Activated naive CD8-positive, alpha-beta T cell treated with anti-CD3 and anti-CD28 coated beads, Interleukin-2, amount 10 ng/mL, durations not matched to agents 7 days and 5 days (primary cell): ENCODE measurements around the gene CCND1. TPM values are rescaled to one million over a fixed set of nuclear protein-coding genes. Genes with fewer than 3 reads are reported as not detected.

Experiments
- ATAC-seq: fragments of 150-1000 bp; cut with Tn5 transposase; one replicate; pipeline ENCODE4 v1.10.0; 2021; ENCODE audit warnings: low read depth, moderate library complexity
- POLR2A ChIA-PET: fragments of 350-600 bp; sonication (Branson Sonifier 250); formaldehyde crosslinking; loops from one replicate; lab custom pipeline; 2021; ENCODE audit warnings: antibody characterized with exemption; lab: Charles Lee
- DNase-seq: peaks from one replicate; pipeline ENCODE4 v3.0.0; 2021
- H3K27ac Mint-ChIP-seq: one replicate; pipeline ENCODE4 v1.8.0; 2022; ENCODE audit warnings: mild to moderate bottlenecking, mixed read lengths
- H3K27me3 Mint-ChIP-seq: one replicate; pipeline ENCODE4 v1.8.0; 2022; ENCODE audit warnings: mild to moderate bottlenecking, moderate library complexity, mixed read lengths
- H3K36me3 Mint-ChIP-seq: one replicate; pipeline ENCODE4 v1.8.0; 2021; ENCODE audit warnings: mild to moderate bottlenecking, mixed read lengths
- H3K4me1 Mint-ChIP-seq: one replicate; pipeline ENCODE4 v1.8.0; 2021; ENCODE audit warnings: mixed read lengths
- H3K4me3 Mint-ChIP-seq: one replicate; pipeline ENCODE4 v1.8.0; 2022; ENCODE audit warnings: mild to moderate bottlenecking, moderate library complexity, mixed read lengths
- H3K9me3 Mint-ChIP-seq: one replicate; pipeline ENCODE4 v1.8.0; 2021; ENCODE audit warnings: mixed read lengths
- total RNA-seq, 2 experiments: library from RNA; stranded (reverse); gene quantifications; one replicate each; pipeline ENCODE4 v1.2.3, GENCODE V29; 2021

CCND1 gene
- total RNA-seq, 2 experiments from 2014 or later, result 0.78 to 0.96 TPM

GRCh38 chr11:69630017-69630416 lies 10.9 kb upstream of the CCND1 start:
- Mint-ChIP-seq H3K27ac (no peak overlapping the region), H3K27me3 (peaks cover 33% of the 10 kb centered on the region), H3K4me3 (no peak overlapping the region), H3K36me3 (peaks cover 1% of the 10 kb centered on the region), H3K9me3 (peaks cover 4% of the 10 kb centered on the region), H3K4me1 (no peaks in the 10 kb centered on the region)
- POLR2A ChIA-PET, result no interaction called here
- ATAC-seq (no peak), DNase-seq (no peak)

GRCh38 chr11:69630424-69630823 lies 10.5 kb upstream of the CCND1 start:
- POLR2A ChIA-PET, result no interaction called here
- H3K27me3 Mint-ChIP-seq, result peaks cover 33% of the 10 kb centered on the region
- H3K4me3 Mint-ChIP-seq, result no peak overlapping the region
- ATAC-seq (no peak), DNase-seq (no peak)
- no peaks in the 10 kb centered on the region for H3K4me1 Mint-ChIP-seq
- peaks cover 1% of the 10 kb centered on the region for H3K36me3 Mint-ChIP-seq
- peaks cover 4% of the 10 kb centered on the region for H3K9me3 Mint-ChIP-seq
- no peak overlapping the region for H3K27ac Mint-ChIP-seq

GRCh38 chr11:69632900-69633299 lies 8.1 kb upstream of the CCND1 start:
- peaks cover 1% of the 10 kb centered on the region for H3K36me3 Mint-ChIP-seq
- peaks cover 4% of the 10 kb centered on the region for H3K9me3 Mint-ChIP-seq
- DNase-seq, result no peak
- POLR2A ChIA-PET, result no interaction called here
- H3K27ac Mint-ChIP-seq, result no peak overlapping the region
- H3K4me1 Mint-ChIP-seq, result peaks cover 4% of the 10 kb centered on the region
- H3K4me3 Mint-ChIP-seq, result no peak overlapping the region
- peaks cover 51% of the 10 kb centered on the region for H3K27me3 Mint-ChIP-seq
- ATAC-seq, result no peak

GRCh38 chr11:69634069-69634468 lies 6.9 kb upstream of the CCND1 start:
- peaks cover 4% of the 10 kb centered on the region for H3K9me3 Mint-ChIP-seq
- POLR2A ChIA-PET, result no interaction called here
- H3K27ac Mint-ChIP-seq, result no peak overlapping the region
- DNase-seq, result no peak
- no peak overlapping the region for H3K4me3 Mint-ChIP-seq
- H3K36me3 Mint-ChIP-seq, result peaks cover 1% of the 10 kb centered on the region
- peaks cover 5% of the 10 kb centered on the region for H3K4me1 Mint-ChIP-seq
- ATAC-seq, result no peak
- H3K27me3 Mint-ChIP-seq, result peaks cover 56% of the 10 kb centered on the region

- Mint-ChIP-seq H3K36me3 (no peaks in the 10 kb centered on the region), H3K4me1 (peaks cover 5% of the 10 kb centered on the region), H3K4me3 (no peak overlapping the region), H3K9me3 (peaks cover 4% of the 10 kb centered on the region), H3K27me3 (peaks cover 59% of the 10 kb centered on the region), H3K27ac (no peak overlapping the region)
- DNase-seq (no peak), ATAC-seq (no peak)
- POLR2A ChIA-PET, result no interaction called here
These were observed 6.4 kb upstream of the CCND1 start for GRCh38 chr11:69634590-69634989.

GRCh38 chr11:69635195-69635594 lies 5.8 kb upstream of the CCND1 start:
- no peak overlapping the region for H3K27ac Mint-ChIP-seq
- peaks cover 7% of the 10 kb centered on the region for H3K4me1 Mint-ChIP-seq
- ATAC-seq, result no peak
- DNase-seq, result no peak
- H3K9me3 Mint-ChIP-seq, result no peaks in the 10 kb centered on the region
- H3K27me3 Mint-ChIP-seq, result peaks cover 65% of the 10 kb centered on the region
- H3K36me3 Mint-ChIP-seq, result no peaks in the 10 kb centered on the region
- H3K4me3 Mint-ChIP-seq, result no peak overlapping the region
- POLR2A ChIA-PET, result interaction anchor here (0.6 kb wide), 1 partner anchor 31 kb away, joined by 3 read pairs; no protein-coding TSS in a partner anchor

DNA sequence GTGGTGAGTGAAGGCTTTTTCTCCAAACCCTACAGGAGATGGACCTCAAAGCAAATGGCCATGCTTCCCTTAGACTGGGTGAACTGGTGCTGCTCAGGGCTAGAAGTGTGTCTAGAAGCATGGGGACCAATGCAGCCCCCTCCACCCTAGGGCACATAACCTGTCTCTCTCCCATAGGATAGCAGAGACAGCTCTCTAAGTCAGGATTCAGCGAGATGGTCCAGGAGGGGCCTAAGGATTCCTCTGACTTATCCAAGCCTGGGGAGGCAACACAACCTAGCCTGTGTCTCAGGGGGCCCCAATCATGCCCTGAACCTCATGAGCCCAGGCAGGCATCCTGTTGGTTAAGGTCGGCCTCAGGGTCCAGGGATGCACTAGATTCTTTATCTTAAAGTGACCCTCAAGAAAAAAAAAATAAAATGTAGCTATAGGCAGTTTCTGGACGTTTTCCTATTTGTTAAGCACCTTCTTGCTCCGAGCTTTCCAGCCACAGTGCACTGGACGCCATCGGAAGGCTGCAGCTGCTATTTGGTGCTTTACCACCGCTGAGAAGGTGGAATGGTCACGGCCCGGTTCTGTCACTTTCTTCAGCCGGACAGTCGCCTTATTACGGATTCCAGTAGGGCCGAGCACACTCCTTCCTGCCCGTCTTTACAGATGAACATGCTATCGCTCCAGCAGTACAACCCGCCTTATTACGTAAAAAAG lies 5.0 kb upstream of the CCND1 start:
- no peak overlapping the region for H3K4me3 Mint-ChIP-seq
- DNase-seq (no peak), ATAC-seq (no peak)
- H3K36me3 Mint-ChIP-seq, result no peaks in the 10 kb centered on the region
- H3K9me3 Mint-ChIP-seq, result no peaks in the 10 kb centered on the region
- POLR2A ChIA-PET, result no interaction called here
- peaks cover 10% of the 10 kb centered on the region for H3K4me1 Mint-ChIP-seq
- H3K27me3 Mint-ChIP-seq, result peaks cover 71% of the 10 kb centered on the region
- no peak overlapping the region for H3K27ac Mint-ChIP-seq

- peaks cover 75% of the 10 kb centered on the region for H3K27me3 Mint-ChIP-seq
- peaks cover 14% of the 10 kb centered on the region for H3K4me1 Mint-ChIP-seq
- POLR2A ChIA-PET, result no interaction called here
- no peak for ATAC-seq
- H3K4me3 Mint-ChIP-seq, result peak overlapping the region; percentile 10
- DNase-seq, result no peak
- no peaks in the 10 kb centered on the region for H3K36me3 Mint-ChIP-seq
- no peak overlapping the region for H3K27ac Mint-ChIP-seq
- no peaks in the 10 kb centered on the region for H3K9me3 Mint-ChIP-seq
These were observed 4.3 kb upstream of the CCND1 start for GRCh38 chr11:69636512-69637197.

GRCh38 chr11:69637198-69637940 lies 3.6 kb upstream of the CCND1 start:
- H3K4me3 Mint-ChIP-seq, result peak overlapping the region; percentile 44
- ATAC-seq (no peak), DNase-seq (no peak)
- peaks cover 14% of the 10 kb centered on the region for H3K4me1 Mint-ChIP-seq
- H3K27me3 Mint-ChIP-seq, result peaks cover 73% of the 10 kb centered on the region
- no peaks in the 10 kb centered on the region for H3K9me3 Mint-ChIP-seq
- H3K27ac Mint-ChIP-seq, result no peak overlapping the region
- no peaks in the 10 kb centered on the region for H3K36me3 Mint-ChIP-seq
- POLR2A ChIA-PET, result interaction anchor here (0.7 kb wide), 1 partner anchor 364 kb away, joined by 3 read pairs; no protein-coding TSS in a partner anchor

- Mint-ChIP-seq H3K9me3 (no peaks in the 10 kb centered on the region), H3K4me3 (peak overlapping the region; percentile 22), H3K4me1 (peaks cover 14% of the 10 kb centered on the region), H3K27ac (peak overlapping the region; percentile 72), H3K27me3 (peaks cover 67% of the 10 kb centered on the region), H3K36me3 (no peaks in the 10 kb centered on the region)
- ATAC-seq, result no peak
- POLR2A ChIA-PET, result interaction anchor here (0.7 kb wide), 1 partner anchor 365 kb away, joined by 3 read pairs; no protein-coding TSS in a partner anchor
- DNase-seq, result no peak
These were observed 2.8 kb upstream of the CCND1 start for GRCh38 chr11:69637941-69638871.

DNA sequence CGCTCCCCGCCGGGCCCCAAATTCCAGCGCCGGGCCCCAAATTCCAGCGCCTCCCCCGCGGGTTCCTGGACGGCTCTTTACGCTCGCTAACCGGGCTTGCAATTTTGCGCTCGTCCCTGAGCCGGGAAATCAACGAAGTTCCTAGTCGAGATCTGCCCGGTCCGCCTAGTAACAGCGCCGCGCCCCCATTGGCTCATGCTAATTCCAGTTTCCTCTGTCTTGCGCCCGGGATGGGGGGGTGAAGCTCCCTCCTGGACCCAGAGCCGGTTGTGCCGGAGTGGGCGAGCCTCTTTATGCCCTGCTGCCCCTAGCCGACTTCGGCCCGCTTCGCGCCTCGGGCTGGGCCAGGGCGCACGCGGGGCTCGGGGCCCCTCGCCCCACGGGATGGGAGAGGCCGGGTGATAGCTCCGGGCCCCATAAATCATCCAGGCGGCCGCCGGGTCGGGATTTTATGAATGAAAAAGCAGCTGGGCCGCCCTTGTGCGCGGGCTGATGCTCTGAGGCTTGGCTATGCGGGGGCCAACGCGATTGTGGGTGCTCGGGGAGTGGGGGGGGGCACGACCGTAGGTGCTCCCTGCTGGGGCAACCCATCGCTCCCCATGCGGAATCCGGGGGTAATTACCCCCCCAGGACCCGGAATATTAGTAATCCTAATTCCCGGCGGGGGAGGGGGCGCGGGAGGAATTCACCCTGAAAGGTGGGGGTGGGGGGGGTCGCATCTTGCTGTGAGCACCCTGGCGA lies 1.8 kb upstream of the CCND1 start:
- peaks cover 59% of the 10 kb centered on the region for H3K27me3 Mint-ChIP-seq
- H3K4me3 Mint-ChIP-seq, result no peak overlapping the region
- no peak overlapping the region for H3K27ac Mint-ChIP-seq

DNA sequence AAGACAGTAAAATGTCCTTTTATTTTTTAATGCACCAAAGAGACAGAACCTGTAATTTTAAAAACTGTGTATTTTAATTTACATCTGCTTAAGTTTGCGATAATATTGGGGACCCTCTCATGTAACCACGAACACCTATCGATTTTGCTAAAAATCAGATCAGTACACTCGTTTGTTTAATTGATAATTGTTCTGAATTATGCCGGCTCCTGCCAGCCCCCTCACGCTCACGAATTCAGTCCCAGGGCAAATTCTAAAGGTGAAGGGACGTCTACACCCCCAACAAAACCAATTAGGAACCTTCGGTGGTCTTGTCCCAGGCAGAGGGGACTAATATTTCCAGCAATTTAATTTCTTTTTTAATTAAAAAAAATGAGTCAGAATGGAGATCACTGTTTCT lies 1.1 kb upstream of the CCND1 start:
- Mint-ChIP-seq H3K4me3 (no peak overlapping the region), H3K36me3 (no peaks in the 10 kb centered on the region), H3K4me1 (peaks cover 14% of the 10 kb centered on the region), H3K27ac (no peak overlapping the region), H3K9me3 (no peaks in the 10 kb centered on the region), H3K27me3 (peaks cover 53% of the 10 kb centered on the region)
- ATAC-seq (no peak), DNase-seq (no peak)
- POLR2A ChIA-PET, result no interaction called here

More for the DNA sequence above, 1.8 kb upstream of the CCND1 start:
- ATAC-seq, result no peak
- H3K36me3 Mint-ChIP-seq, result no peaks in the 10 kb centered on the region
- peaks cover 14% of the 10 kb centered on the region for H3K4me1 Mint-ChIP-seq
- POLR2A ChIA-PET, result no interaction called here
- H3K9me3 Mint-ChIP-seq, result no peaks in the 10 kb centered on the region
- DNase-seq, result no peak
